GM13977 (cell line): ENCODE data around the gene ARHGAP15.

Experiments
- DNase-seq: peaks from one replicate; pipeline ENCODE4 v3.0.0; 2012; ENCODE audit warnings: low spot score
- in situ Hi-C: fragments of 300-500 bp; cut with MboI; formaldehyde crosslinking; loops from one replicate; pipeline ENCODE4 v1.12.0; 2022; ENCODE audit warnings: low sequenced_read_pairs, low pct_unique_long_range_greater_than_20kb, mixed read lengths, inconsistent platforms; ENCODE audit not compliant: unreplicated experiment
- TF ChIP-seq, protein P1 (sequence below): IDR thresholded peaks from 2 replicates; pipeline ENCODE4 v1.5.1; 2012; ENCODE audit warnings: mild to moderate bottlenecking, control low read depth; ENCODE audit not compliant: insufficient read depth; ENCODE audit errors: extremely low read depth, missing control alignments

ARHGAP15 gene

DNA sequence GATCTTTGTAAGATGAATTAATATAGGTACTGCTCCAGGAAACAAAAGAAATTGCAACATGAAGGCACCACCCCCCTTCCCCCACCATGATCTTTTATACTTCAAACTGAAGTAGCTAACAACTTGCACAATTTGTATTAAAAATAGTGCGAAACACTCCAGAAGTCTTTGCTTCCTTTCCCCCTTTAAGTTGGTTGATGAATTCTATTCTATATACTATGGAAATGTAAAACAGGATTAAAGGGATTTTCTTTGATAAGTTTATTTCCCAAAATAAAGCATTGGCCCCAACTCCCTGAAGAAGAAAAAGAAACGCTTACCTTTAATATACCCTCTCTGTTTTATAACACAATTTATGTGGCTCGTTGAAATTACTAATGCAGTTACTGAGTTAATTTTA lies 227.1 kb downstream of the ARHGAP15 start:
- TF ChIP-seq, protein P1, sequence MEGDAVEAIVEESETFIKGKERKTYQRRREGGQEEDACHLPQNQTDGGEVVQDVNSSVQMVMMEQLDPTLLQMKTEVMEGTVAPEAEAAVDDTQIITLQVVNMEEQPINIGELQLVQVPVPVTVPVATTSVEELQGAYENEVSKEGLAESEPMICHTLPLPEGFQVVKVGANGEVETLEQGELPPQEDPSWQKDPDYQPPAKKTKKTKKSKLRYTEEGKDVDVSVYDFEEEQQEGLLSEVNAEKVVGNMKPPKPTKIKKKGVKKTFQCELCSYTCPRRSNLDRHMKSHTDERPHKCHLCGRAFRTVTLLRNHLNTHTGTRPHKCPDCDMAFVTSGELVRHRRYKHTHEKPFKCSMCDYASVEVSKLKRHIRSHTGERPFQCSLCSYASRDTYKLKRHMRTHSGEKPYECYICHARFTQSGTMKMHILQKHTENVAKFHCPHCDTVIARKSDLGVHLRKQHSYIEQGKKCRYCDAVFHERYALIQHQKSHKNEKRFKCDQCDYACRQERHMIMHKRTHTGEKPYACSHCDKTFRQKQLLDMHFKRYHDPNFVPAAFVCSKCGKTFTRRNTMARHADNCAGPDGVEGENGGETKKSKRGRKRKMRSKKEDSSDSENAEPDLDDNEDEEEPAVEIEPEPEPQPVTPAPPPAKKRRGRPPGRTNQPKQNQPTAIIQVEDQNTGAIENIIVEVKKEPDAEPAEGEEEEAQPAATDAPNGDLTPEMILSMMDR = no peak
- in situ Hi-C loops = no loop called here
- no peak for DNase-seq

DNA sequence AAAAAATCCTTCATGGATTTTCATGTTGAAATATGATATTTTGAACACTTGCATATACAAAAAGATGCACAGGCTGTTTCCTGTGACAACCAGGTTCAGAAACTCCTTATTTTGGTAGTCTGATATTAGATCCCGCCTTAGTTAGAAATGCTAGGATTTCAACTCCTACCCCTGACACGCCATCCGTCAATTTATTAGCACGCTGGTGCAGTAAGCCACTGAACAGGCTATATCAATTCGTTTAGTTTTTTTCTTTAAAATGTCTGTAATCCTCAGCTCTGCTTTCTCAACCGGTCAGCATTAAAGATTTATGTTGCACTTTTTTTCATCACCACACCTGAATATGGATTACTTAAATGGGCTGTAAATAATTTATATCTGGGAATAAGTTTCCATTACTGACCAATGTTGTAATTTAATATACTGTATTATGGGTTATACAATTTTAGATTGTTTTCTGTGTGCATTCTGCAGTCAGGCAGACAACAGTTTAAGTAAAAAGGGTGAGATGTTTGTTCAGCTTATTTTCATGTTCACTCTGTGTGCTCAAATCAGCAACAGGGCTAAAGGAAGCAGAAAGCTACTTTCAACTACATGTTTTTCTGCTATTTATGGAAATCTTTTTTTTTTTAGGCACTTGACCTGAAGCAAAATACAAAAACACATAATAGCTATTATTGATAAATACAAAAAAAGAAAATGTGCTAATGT lies 227.7 kb downstream of the ARHGAP15 start:
- no peak for DNase-seq
- TF ChIP-seq, protein P1 = no peak
- in situ Hi-C loops = no loop called here

DNA sequence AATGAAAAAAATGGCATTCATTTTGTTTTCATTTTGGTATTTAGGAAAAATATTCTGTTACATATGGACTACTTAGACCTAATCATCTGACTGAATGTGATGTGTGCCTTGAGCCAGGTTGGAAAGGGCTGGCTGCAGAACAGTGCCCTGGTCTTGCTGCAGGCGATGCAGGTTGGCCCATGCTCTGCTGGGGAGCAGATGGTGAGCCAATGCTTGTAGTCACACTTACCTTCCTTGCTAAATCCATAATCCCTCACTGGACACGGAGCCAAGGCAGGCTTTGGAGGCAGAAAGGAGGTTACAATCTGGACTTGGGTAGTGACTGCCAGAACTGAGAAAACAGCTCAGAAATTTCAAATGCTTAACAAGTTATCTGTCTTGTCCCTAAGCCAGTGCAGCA lies 228.7 kb downstream of the ARHGAP15 start:
- in situ Hi-C loops = no loop called here
- TF ChIP-seq, protein P1 = no peak
- no peak for DNase-seq

DNA sequence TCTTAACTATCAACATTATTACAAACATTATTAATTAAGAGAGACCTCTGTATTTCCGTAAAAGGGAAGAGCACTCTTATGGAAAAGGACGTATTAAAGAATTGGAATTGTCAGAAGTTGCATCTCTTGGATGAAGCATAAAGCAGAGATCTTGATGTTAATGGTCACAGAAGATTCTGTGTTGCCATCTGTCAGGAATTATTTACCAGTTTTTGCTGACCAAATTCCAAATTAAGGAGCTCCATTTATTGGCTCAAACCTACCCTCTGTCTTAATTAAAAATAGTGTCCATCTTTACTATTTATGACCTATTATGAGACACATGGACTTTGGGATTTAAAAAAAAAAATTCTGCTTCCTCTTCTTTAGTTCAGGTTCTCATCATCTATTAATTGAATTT lies 232.1 kb downstream of the ARHGAP15 start:
- TF ChIP-seq, protein P1 = no peak
- in situ Hi-C loops = no loop called here

DNA sequence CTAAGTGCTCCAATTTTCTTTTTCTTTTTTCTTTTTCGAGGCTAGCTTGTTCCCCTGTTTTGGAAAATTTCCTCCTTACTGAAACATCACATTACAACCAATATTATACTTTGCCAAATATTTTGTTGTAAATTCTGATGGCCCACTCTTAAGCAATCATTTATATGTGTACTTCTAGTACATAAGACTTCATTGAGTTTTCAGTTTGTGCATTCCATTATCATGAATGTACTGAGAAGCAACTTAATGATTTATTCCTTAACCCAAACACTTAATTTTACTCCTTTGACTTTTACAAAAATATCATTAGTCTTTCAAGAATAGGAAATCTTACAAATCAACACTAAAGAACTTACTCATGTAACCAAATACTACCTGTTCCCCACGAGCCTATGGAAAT lies 242.4 kb downstream of the ARHGAP15 start:
- in situ Hi-C loops = no loop called here
- TF ChIP-seq, protein P1 = no peak
- no peak for DNase-seq

More for the DNA sequence above, 232.1 kb downstream of the ARHGAP15 start:
- no peak for DNase-seq

DNA sequence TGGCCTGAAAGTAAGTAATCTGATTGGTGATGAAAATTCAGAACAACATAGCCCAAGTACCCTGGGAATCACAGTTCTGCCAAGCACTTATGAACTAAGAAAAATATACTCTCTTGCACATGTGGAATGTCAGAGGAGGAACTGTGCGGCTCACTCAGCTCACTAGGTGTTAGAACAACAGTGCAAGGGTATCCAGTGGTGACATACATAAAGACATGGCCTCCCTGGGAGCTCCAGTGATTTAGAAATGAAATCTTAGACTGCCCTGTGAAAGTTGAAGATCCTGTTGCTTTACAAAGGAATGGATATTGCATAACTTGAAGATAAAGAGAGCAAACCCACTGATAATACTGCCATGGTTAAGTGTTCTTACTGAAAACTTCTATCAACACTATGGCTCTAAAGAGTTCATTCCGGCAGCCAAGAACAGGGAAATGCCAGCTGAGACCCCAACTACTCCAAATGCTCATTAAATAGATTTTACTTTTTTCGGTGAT lies 246.2 kb downstream of the ARHGAP15 start:
- TF ChIP-seq, protein P1 = no peak
- in situ Hi-C loops = no loop called here
- no peak for DNase-seq
